NCI-H526 (cell line): ENCODE measurements around the gene LRRC3.

ENCODE experiments used
- DNase-seq, 2 experiments: peaks; one replicate each; lab custom pipeline; 2025; lab: John Stamatoyannopoulos, UW

The LRRC3 gene

DNA sequence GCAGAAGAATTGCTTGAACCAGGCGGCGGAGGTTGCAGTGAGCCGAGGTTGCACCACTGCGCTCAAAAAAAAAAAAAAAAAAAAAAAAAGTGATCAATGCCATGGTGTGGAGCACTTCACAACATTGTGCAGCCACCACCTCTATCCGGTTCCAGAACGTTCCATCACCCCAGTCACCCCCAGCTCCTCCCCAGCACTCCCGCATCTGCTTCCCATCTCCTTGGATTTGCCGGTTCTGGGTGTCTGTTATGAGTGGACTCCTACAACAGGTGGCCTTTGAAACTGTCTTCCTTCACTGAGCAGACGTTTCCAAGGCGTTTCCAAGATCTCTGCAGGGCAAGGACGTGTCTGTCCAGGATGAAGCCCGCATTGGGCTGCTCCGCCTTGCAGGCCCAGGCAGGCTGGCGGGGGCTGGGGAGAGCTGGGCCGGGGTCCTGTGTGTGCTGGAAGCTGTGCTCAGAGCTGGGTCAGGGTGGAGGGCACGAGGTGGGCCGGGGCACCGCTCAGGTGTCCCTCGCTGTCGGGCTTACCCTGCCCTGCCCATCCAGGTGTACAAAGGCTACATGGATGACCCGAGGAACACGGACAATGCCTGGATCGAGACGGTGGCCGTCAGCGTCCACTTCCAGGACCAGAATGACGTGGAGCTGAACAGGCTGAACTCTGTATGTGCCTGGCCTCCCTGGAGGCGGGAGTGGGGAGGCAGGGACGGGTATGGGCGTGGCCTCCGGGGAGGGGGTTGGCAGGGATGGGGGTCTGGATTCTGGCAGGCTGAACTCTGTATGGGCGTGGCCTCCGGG, 14.9 kb upstream of the LRRC3 start:
- no peak for DNase-seq

DNA sequence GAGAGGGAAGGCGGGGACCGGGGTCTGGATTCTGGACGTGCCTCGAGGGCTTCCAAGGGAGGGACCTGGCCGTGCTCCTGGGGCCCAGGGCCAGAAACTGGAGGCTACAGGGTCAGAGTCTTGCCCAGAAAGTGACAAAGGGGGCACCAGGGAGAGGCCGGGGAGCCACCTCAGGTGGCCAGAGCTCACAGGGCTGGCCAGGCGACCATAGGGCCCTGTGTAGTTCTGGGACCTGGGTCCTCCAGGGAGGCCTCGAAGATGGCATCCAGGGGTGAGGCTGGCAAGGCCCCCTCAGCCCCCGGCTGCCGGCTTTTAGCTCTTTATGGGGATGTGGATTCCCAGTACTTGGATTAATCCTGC, 14.3 kb upstream of the LRRC3 start:
- no peak for DNase-seq

DNA sequence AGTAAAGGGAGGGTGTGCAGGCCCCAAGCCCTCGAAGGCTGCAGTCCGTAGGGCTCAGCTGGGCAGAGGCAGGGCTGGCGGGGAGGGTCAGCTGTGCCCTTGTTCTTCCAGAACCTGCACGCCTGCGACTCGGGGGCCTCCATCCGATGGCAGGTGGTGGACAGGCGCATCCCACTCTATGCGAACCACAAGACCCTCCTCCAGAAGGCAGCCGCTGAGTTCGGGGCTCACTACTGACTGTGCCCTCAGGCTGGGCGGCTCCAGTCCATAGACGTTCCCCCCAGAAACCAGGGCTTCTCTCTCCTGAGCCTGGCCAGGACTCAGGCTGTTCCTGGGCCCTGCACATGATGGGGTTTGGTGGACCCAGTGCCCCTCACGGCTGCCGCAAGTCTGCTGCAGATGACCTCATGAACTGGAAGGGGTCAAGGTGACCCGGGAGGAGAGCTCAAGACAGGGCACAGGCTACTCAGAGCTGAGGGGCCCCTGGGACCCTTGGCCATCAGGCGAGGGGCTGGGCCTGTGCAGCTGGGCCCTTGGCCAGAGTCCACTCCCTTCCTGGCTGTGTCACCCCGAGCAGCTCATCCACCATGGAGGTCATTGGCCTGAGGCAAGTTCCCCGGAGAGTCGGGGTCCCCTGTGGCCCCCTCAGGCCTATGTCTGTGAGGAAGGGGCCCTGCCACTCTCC, 13.6 kb upstream of the LRRC3 start:
- DNase-seq = no peak

- DNase-seq = no peak
These were observed 12.8 kb upstream of the LRRC3 start for GRCh38 chr21:44442266-44443125.

DNA sequence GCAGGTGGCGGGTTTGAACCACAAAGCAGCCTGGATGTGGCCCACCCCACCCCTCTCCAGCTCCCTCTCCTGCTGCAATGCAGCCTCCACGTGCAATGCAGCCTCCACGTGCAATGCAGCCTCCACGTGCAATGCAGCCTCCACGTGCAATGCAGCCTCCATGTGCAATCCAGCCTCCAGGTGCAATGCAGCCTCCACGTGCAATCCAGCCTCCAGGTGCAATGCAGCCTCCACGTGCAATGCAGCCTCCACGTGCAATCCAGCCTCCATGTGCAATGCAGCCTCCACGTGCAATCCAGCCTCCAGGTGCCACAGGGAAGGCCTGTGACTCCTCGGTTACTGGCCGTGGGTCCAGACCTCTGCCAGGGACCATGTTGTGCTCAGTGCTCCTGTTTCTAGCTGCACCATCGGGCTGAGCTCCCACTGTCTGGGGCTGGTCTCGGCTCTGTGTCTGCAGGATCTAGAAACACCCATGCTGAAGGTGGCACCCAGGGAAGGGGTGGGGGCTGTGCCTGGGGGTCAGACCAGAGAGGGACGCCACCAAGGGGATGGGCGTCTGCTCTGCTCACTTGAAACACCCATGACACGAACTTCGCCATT, 11.9 kb upstream of the LRRC3 start:
- no peak for DNase-seq

GRCh38 chr21:44443891-44444285, 11.4 kb upstream of the LRRC3 start:
- no peak for DNase-seq

DNA sequence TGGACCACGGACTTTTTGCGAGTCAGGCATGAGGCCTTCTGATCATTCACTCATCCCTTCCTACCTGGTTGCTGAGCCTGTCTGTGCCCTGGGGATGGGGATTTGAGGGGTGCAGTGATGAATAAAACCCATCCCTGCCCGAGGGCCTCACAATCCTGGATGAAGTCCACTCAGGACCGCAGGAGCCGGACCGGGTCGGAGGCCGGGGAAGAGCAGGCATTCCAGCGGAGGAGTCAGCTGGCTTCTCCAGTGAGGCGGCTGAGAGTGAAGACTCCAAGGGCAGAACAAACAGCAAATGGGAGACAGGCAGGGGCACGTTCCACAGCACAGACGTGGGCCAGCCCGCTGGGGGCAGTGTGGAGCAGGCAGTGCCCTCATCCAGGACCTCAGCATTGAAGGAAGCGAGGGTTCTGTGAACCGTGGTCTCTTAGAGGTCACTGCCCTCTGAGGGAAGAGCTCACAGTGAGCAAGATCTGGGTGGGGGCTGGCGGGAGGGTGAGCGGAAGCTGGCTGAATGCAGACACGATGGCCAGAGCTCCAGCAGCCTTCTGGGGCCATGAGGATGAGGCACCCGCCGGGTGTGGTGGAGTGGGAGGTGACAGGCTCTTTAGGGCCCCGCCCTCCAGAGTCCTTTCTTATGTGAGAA, 10.9 kb upstream of the LRRC3 start:
- DNase-seq = peak in 1 of 2 experiments; percentile 46

DNA sequence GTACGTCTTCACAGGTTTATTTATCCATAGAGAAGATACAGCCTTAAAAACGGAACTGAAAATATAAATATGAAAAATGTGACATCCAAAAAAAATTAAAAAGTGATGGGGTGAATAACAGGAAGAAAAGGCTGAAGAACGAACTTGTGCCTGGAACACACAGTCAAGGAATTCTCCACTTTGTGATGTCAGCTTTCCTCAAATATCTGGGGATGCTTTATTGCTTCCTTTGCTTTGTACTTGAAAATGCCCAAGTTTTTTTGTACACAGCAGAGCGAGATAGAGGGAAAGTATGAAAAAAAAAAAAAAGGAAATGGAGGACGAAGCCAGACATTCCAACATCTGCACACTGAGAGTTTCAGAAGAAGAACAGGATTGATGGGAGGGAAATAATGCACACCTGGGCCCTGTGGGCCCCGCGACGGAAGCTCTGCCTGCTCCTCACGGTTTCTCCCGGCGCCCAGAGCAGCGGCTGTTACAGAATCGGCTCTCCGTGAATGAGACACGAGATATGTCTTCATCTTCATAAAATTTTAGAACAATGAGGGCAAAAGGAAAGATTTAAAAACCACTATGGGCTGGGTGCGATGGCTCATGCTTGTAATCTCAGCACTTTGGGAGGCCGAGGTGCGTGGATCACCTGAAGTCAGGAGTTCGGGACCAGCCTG, 10.0 kb upstream of the LRRC3 start:
- DNase-seq = no peak

DNA sequence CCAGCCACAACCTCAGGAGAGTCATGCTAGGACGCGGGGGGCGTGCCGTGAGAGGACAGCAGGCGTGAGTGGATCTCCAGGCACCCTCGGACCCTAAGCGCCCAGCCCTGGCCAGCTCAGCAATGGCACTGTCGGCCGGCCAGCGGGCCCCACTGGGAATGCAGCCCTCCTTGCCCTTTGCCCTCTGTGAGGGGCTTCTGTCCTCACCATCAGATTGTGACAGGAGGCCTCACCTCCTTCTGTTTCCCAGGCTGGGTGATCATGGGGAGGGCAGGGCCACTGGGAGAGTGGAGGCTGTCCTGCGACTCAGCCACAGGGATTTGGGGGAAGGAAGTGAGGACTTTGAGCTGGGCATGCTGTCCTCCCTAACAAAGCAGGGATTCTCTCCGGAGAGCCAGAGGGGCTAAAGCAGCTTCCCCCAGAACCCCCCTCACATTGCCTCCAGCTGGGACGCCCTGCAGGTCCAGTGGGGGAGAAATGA, 6.6 kb upstream of the LRRC3 start:
- DNase-seq = no peak

GRCh38 chr21:44449473-44450363, 5.6 kb upstream of the LRRC3 start:
- no peak for DNase-seq

DNA sequence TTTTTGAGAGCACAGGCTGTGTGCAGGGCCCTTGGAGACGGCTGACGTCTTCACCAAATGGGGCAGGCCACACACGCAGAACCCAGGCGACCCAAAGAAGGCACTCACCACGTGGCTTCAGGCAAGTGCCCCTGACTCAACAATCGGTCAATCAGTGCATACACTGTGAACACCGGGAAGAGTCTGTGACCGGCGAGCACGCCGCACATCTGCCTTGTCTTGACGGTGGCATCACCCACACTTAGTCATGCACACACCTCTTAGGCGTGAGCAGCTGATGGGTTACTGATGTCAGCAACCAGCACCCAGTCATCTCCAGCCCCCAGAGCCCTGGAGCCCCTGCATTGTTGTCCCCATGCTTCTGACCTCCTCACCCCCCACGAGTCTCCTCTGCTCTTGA, 4.9 kb upstream of the LRRC3 start:
- no peak for DNase-seq

- no peak for DNase-seq
These were observed 4.3 kb upstream of the LRRC3 start for GRCh38 chr21:44450999-44451398.

- DNase-seq = no peak
These were observed 2.2 kb upstream of the LRRC3 start for GRCh38 chr21:44453120-44453519.

DNA sequence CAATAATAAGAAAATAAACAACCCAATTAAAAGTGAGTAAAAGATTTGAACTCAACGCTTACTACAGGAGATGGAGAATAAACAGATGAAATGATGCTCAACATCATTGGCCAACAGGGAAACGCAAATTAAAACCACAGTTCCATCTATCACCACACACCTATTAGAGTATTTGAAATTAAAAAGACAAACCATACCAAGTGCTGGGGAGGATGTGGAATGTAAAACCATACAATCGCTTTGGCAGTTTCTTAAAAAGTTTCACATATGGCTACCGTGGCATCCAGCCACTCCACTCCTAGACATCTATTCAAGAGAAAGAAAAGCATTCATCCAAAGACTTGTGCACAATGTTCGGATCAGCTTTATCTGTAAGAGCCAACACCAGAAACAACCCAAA, 1.3 kb upstream of the LRRC3 start:
- no peak for DNase-seq

DNA sequence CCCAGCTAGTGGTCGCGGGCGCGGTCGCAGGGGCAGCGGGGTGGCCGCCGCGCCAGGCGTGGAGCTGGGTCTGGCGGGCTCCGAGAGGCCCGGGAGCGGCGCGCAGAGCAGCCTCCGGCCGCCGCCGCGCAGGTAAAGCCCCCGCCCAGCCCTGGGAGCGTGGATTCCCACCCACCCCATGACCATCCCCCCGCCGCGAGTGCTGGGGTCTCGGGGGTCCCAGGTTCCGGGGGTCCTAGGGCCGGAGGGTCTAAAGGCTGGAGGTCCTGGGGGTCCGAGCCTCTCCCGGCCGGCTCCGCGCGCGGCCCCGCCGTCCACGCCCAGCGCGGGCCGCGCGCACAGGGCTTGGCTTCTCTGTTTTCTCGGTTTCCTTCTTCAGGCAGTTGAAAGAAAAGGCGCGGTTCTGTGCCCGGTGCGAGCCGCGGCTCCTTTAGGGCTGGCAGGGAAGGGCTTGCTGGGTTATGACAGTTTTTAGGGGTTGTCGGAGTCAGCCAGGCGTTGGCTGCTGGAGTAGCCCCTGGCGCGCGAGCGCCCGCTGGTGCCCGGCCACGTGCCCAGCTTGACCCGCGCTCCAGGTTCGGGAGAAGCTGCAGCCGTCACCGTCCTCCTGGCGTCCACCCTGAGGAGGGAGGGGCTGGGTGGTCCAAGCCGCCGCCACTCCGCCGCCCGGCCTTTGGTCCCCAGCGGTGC, 359 bp downstream of the LRRC3 start:
- peak in 1 of 2 experiments; percentile 62 for DNase-seq

- no peak for DNase-seq
These were observed 1.1 kb downstream of the LRRC3 start for GRCh38 chr21:44456214-44456914.

GRCh38 chr21:44456915-44457736, 1.8 kb downstream of the LRRC3 start:
- no peak for DNase-seq
